ENCODE measurements around the gene GDAP2. TPM values are rescaled to one million over a fixed set of nuclear protein-coding genes. Genes with fewer than 3 reads are reported as not detected.

GDAP2 gene
- total RNA-seq, 1 donor from 2014 or later = 31.6 TPM

- H3K36me3 Mint-ChIP-seq (ENCODE audit: low read depth, unreplicated experiment) = no peaks in the 10 kb centered on the region
- no peaks in the 10 kb centered on the region for H3K27me3 Mint-ChIP-seq (ENCODE audit: low read depth, unreplicated experiment)
- Histone ChIP-seq H2AFZ (ENCODE audit: low read depth, low read length) (peak overlapping the region; percentile 36), H3K4me3 (ENCODE audit: insufficient read depth, low read depth, low read length) (no peak overlapping the region), H3K79me2 (ENCODE audit: insufficient read depth, low read length) (no peaks in the 10 kb centered on the region), H3K27ac (ENCODE audit: low read depth, low read length) (peak overlapping the region; percentile 90), H4K20me1 (ENCODE audit: insufficient read depth, low read length) (no peaks in the 10 kb centered on the region), H3K27me3 (ENCODE audit: insufficient read depth, low read length) (no peaks in the 10 kb centered on the region), H3K9me3 (ENCODE audit: insufficient read depth, low read depth, low read length) (no peaks in the 10 kb centered on the region), H3K4me1 (ENCODE audit: insufficient read depth, low read length) (peaks cover 27% of the 10 kb centered on the region), H3K4me2 (ENCODE audit: low read length) (peak overlapping the region; percentile 61), H3K9ac (ENCODE audit: low read length) (peak overlapping the region; percentile 77), H3K36me3 (ENCODE audit: insufficient read depth, low read length) (no peaks in the 10 kb centered on the region)
- TF ChIP-seq EZH2 (IDR thresholded peaks at IDR 0.05; ENCODE audit: insufficient read depth, low read length) (no peak), CTCF (IDR thresholded peaks at IDR 0.05; ENCODE audit: insufficient read depth, low read depth, low read length) (no peak)
- H3K4me3 Mint-ChIP-seq (ENCODE audit: unreplicated experiment) = no peak overlapping the region
- peaks cover 3% of the 10 kb centered on the region for H3K9me3 Mint-ChIP-seq (ENCODE audit: unreplicated experiment)
- peaks cover 19% of the 10 kb centered on the region for H3K4me1 Mint-ChIP-seq (ENCODE audit: low read depth, unreplicated experiment)
- no peak for FAIRE-seq
- no peak for DNase-seq (ENCODE audit: low read depth)
- peak overlapping the region; percentile 88 for H3K27ac Mint-ChIP-seq (ENCODE audit: unreplicated experiment)
Measured at GRCh38 chr1:117820694-117821381, 108.6 kb downstream of the GDAP2 start.

GRCh38 chr1:117820096-117820495 lies 109.3 kb downstream of the GDAP2 start:
- H3K9ac ChIP-seq (ENCODE audit: low read length) = no peak overlapping the region
- H3K27me3 ChIP-seq (ENCODE audit: insufficient read depth, low read length) = no peaks in the 10 kb centered on the region
- H3K36me3 Mint-ChIP-seq (ENCODE audit: low read depth, unreplicated experiment) = no peaks in the 10 kb centered on the region
- no peak overlapping the region for H3K4me3 ChIP-seq (ENCODE audit: insufficient read depth, low read depth, low read length)
- no peak overlapping the region for H3K4me3 Mint-ChIP-seq (ENCODE audit: unreplicated experiment)
- no peaks in the 10 kb centered on the region for H3K9me3 ChIP-seq (ENCODE audit: insufficient read depth, low read depth, low read length)
- H3K79me2 ChIP-seq (ENCODE audit: insufficient read depth, low read length) = no peaks in the 10 kb centered on the region
- H3K27me3 Mint-ChIP-seq (ENCODE audit: low read depth, unreplicated experiment) = no peaks in the 10 kb centered on the region
- H3K27ac Mint-ChIP-seq (ENCODE audit: unreplicated experiment) = no peak overlapping the region
- H3K9me3 Mint-ChIP-seq (ENCODE audit: unreplicated experiment) = peaks cover 3% of the 10 kb centered on the region
- DNase-seq (ENCODE audit: low read depth) (no peak), FAIRE-seq (no peak)
- peaks cover 28% of the 10 kb centered on the region for H3K4me1 ChIP-seq (ENCODE audit: insufficient read depth, low read length)
- H3K4me1 Mint-ChIP-seq (ENCODE audit: low read depth, unreplicated experiment) = peaks cover 22% of the 10 kb centered on the region
- no peak overlapping the region for H3K27ac ChIP-seq (ENCODE audit: low read depth, low read length)
- no peak overlapping the region for H2AFZ ChIP-seq (ENCODE audit: low read depth, low read length)
- no peaks in the 10 kb centered on the region for H3K36me3 ChIP-seq (ENCODE audit: insufficient read depth, low read length)
- no peak for TF ChIP-seq EZH2 (IDR thresholded peaks at IDR 0.05; ENCODE audit: insufficient read depth, low read length)
- no peak for TF ChIP-seq CTCF (IDR thresholded peaks at IDR 0.05; ENCODE audit: insufficient read depth, low read depth, low read length)
- no peaks in the 10 kb centered on the region for H4K20me1 ChIP-seq (ENCODE audit: insufficient read depth, low read length)
- no peak overlapping the region for H3K4me2 ChIP-seq (ENCODE audit: low read length)

DNA sequence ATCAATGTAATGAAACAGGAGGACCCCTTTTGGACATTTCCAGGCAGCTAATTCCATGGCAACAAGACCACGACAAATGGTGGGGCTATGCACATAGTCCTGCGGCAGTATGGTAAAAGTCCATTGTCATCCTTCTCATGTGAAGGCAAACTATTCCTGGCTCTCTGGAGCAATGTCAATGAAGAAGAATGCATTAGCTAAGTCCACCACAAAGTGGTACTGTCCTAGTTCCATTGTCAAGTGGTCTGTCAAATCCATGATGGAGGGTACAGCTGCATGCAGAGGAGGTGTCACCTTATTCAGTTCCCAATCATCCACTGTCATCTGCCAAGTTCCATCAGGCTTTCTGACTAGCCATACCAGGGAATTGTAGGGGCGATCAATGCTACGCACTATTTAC lies 110.1 kb downstream of the GDAP2 start:
- FAIRE-seq = no peak
- no peak overlapping the region for H3K27ac Mint-ChIP-seq (ENCODE audit: unreplicated experiment)
- no peak overlapping the region for H3K4me3 ChIP-seq (ENCODE audit: insufficient read depth, low read depth, low read length)

More for the DNA sequence above, 110.1 kb downstream of the GDAP2 start:
- Histone ChIP-seq H3K36me3 (ENCODE audit: insufficient read depth, low read length) (no peaks in the 10 kb centered on the region), H3K9ac (ENCODE audit: low read length) (no peak overlapping the region), H3K27ac (ENCODE audit: low read depth, low read length) (no peak overlapping the region), H3K4me2 (ENCODE audit: low read length) (no peak overlapping the region), H2AFZ (ENCODE audit: low read depth, low read length) (no peak overlapping the region), H3K27me3 (ENCODE audit: insufficient read depth, low read length) (no peaks in the 10 kb centered on the region), H3K9me3 (ENCODE audit: insufficient read depth, low read depth, low read length) (no peaks in the 10 kb centered on the region), H3K79me2 (ENCODE audit: insufficient read depth, low read length) (no peaks in the 10 kb centered on the region), H4K20me1 (ENCODE audit: insufficient read depth, low read length) (no peaks in the 10 kb centered on the region), H3K4me1 (ENCODE audit: insufficient read depth, low read length) (peaks cover 30% of the 10 kb centered on the region)
- H3K4me1 Mint-ChIP-seq (ENCODE audit: low read depth, unreplicated experiment) = peaks cover 28% of the 10 kb centered on the region
- peaks cover 3% of the 10 kb centered on the region for H3K9me3 Mint-ChIP-seq (ENCODE audit: unreplicated experiment)
- H3K4me3 Mint-ChIP-seq (ENCODE audit: unreplicated experiment) = no peak overlapping the region
- TF ChIP-seq EZH2 (IDR thresholded peaks at IDR 0.05; ENCODE audit: insufficient read depth, low read length) = no peak
- no peak for TF ChIP-seq CTCF (IDR thresholded peaks at IDR 0.05; ENCODE audit: insufficient read depth, low read depth, low read length)
- DNase-seq (ENCODE audit: low read depth) = no peak
- no peaks in the 10 kb centered on the region for H3K27me3 Mint-ChIP-seq (ENCODE audit: low read depth, unreplicated experiment)
- no peaks in the 10 kb centered on the region for H3K36me3 Mint-ChIP-seq (ENCODE audit: low read depth, unreplicated experiment)

Data from astrocyte (in vitro differentiated cells and primary cell).